Memory B cell (primary cell): ENCODE data around the gene SCLT1.

Experiments used
- ATAC-seq: fragments of 150-1000 bp; cut with Tn5 transposase; 2 replicates; pipeline ENCODE4 v1.10.0; 2021; ENCODE audit warnings: low read depth, mild to moderate bottlenecking, moderate library complexity
- DNase-seq, 2 donors: peaks; one replicate each; pipeline ENCODE4 v3.0.0; 2022; ENCODE audit warnings: low spot score in 2 of 2
- H3K27ac Mint-ChIP-seq: one replicate; pipeline ENCODE4 v1.8.0; 2022; ENCODE audit warnings: mild to moderate bottlenecking, moderate library complexity, mixed read lengths
- H3K27me3 Mint-ChIP-seq: one replicate; pipeline ENCODE4 v1.8.0; 2022; ENCODE audit warnings: mixed read lengths
- H3K36me3 Mint-ChIP-seq: one replicate; pipeline ENCODE4 v1.8.0; 2022; ENCODE audit warnings: mild to moderate bottlenecking, mixed read lengths
- H3K4me1 Mint-ChIP-seq: one replicate; pipeline ENCODE4 v1.8.0; 2022; ENCODE audit warnings: mixed read lengths
- H3K4me3 Mint-ChIP-seq: one replicate; pipeline ENCODE4 v1.8.0; 2022; ENCODE audit warnings: mild to moderate bottlenecking, moderate library complexity, mixed read lengths
- H3K9me3 Mint-ChIP-seq: one replicate; pipeline ENCODE4 v1.8.0; 2022; ENCODE audit warnings: mixed read lengths

The SCLT1 gene

DNA sequence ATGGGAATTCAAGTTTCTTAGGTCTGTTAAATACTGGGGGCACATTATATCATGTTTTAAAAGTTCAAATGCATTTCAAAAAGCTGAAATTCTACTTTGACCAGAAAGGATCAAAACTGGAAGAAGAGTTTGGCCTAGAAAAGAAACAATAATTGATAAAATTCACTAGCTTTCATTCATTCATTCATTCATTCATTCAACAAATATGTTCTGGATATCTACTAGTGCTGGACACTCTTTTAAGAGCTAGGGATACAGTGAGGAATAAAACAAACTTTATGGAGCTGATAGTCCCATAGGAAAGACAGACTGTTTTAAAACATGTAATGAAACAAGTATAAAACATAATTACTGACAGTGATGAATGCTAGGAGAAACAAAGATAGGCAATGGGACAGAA, 177.8 kb downstream of the SCLT1 start:
- ATAC-seq (no peak), DNase-seq (no peak)
- peaks cover 21% of the 10 kb centered on the region for H3K4me1 Mint-ChIP-seq
- no peaks in the 10 kb centered on the region for H3K9me3 Mint-ChIP-seq
- H3K27ac Mint-ChIP-seq: no peak overlapping the region
- no peaks in the 10 kb centered on the region for H3K27me3 Mint-ChIP-seq
- no peak overlapping the region for H3K4me3 Mint-ChIP-seq
- peaks cover 7% of the 10 kb centered on the region for H3K36me3 Mint-ChIP-seq

DNA sequence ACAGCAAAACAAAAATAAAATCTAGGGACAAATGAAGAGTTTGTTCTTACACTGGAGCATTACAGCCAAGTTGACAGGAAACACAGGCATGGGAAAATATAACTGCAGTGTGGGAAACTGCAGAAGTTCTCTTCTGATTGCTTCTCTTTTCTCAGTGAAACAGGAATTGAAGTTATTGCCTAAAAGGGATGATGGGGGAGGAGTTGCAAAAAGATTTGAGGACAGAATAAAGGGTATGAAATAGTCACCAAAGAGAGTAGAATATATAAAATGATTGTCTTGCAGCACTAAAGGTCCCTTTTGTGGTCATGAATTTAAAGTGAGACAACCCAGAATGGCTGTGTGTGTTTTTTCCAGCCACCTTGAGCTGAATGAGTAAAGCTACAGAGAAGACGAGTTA, 180.1 kb downstream of the SCLT1 start:
- H3K9me3 Mint-ChIP-seq: no peaks in the 10 kb centered on the region
- DNase-seq: no peak
- no peak for ATAC-seq
- no peak overlapping the region for H3K4me3 Mint-ChIP-seq
- H3K36me3 Mint-ChIP-seq: peaks cover 4% of the 10 kb centered on the region
- no peak overlapping the region for H3K27ac Mint-ChIP-seq
- H3K27me3 Mint-ChIP-seq: no peaks in the 10 kb centered on the region
- H3K4me1 Mint-ChIP-seq: peaks cover 15% of the 10 kb centered on the region

DNA sequence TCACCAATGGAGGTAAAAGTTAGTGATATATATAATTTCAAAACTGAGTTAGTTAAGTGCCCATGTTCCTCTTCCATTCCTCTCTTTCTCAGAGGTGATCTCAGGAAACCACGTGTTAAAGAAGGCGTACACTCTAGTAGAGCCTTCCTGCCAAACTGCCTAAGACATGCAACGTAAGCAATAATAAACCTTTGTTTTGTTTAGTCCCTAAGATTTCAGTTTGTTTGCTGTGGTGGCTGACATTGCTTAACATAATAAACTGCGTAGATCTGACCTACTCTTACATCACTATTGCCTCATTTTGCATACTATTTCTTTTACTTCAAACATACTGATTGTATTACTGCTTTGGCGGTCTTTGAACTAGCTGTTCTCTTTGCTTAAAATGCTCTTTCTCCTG, 184.6 kb downstream of the SCLT1 start:
- Mint-ChIP-seq H3K27ac (no peak overlapping the region), H3K36me3 (peaks cover 4% of the 10 kb centered on the region), H3K4me1 (peaks cover 3% of the 10 kb centered on the region), H3K4me3 (no peak overlapping the region), H3K9me3 (no peaks in the 10 kb centered on the region), H3K27me3 (no peaks in the 10 kb centered on the region)
- ATAC-seq (no peak), DNase-seq (no peak)

DNA sequence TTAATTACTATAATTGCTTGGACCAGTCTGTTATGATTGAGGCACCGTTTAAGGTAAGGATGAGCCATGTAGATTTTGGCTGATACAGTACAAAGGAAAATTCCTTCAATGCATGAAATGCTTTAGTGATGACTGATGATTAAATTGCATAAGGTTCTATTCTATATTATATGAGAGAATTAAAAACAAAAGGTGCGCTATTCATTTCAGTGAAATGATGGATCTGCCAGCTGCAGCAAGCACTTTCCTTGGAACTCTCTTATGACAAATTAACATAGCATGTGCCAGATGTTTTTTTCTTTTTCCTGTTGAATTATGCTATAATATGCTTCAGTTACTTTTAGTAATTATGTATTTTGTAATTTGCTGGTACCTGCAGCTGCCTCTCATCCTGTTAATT, 185.4 kb downstream of the SCLT1 start:
- no peak overlapping the region for H3K4me3 Mint-ChIP-seq
- no peaks in the 10 kb centered on the region for H3K27me3 Mint-ChIP-seq
- H3K4me1 Mint-ChIP-seq: no peaks in the 10 kb centered on the region

DNA sequence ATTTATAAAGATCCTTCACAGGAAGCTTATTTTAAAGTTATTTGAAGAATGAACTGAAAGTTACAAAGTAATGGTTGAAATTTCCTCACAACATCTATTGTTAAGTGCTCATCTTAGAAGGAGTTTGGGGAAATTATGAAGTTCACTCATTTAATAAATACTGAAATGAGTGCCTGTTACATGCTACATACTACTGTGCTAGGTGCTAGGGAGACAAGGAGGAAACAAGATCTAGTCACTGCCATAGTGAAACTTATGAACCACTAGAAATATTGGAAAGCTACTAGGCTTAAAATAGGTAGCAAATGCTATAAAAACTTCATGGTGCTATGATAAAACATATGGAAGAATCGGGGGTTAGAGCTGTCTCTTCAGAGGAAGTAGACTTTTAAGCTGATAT, 186.8 kb downstream of the SCLT1 start:
- H3K27me3 Mint-ChIP-seq: no peaks in the 10 kb centered on the region
- no peak overlapping the region for H3K27ac Mint-ChIP-seq
- ATAC-seq: no peak
- H3K4me1 Mint-ChIP-seq: no peaks in the 10 kb centered on the region
- DNase-seq: no peak
- peaks cover 8% of the 10 kb centered on the region for H3K36me3 Mint-ChIP-seq
- no peaks in the 10 kb centered on the region for H3K9me3 Mint-ChIP-seq
- H3K4me3 Mint-ChIP-seq: no peak overlapping the region

More for the DNA sequence above, 185.4 kb downstream of the SCLT1 start:
- ATAC-seq: no peak
- H3K36me3 Mint-ChIP-seq: peaks cover 2% of the 10 kb centered on the region
- DNase-seq: no peak
- H3K9me3 Mint-ChIP-seq: no peaks in the 10 kb centered on the region
- no peak overlapping the region for H3K27ac Mint-ChIP-seq

DNA sequence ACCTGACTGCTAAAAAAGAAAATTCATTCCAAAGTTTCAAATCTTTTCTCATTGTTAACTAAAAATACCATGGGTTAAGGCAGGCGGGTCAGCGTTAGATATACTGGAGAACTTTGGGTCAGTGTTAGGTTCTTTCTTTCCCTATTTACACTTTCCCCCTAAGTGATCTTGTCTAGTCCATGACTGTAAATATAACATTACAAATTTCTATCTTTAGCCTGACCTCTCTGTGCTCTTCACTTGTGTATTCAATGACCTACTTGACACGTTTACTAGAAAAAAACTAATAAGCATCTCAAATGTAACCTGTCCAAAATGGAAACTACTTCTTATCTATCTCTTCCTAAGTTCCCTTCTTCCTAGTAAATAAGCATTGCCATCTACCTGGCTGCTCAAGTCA, 188.5 kb downstream of the SCLT1 start:
- Mint-ChIP-seq H3K4me1 (no peaks in the 10 kb centered on the region), H3K36me3 (peaks cover 8% of the 10 kb centered on the region), H3K9me3 (no peaks in the 10 kb centered on the region), H3K27ac (no peak overlapping the region), H3K4me3 (no peak overlapping the region), H3K27me3 (no peaks in the 10 kb centered on the region)
- no peak for DNase-seq
- ATAC-seq: no peak

DNA sequence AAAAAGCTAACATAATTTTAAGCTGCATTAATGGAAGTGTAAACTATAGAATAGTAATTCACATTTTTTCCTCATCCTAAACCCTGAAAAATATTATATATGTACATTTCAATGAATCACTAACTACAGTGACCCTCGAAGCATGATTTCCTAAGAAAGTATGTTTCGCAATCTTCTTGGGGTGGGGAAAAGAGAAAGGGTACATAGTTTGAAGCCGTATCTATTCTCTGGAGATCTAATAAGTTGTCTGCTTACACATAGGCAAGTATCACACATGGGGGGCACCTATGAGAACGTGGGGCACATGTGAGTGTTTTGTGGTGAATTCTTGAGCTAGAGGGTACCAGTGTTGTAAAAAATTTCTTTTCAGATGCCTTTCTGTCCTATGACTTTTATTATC, 212.7 kb downstream of the SCLT1 start:
- peaks cover 11% of the 10 kb centered on the region for H3K36me3 Mint-ChIP-seq
- H3K4me3 Mint-ChIP-seq: no peak overlapping the region
- no peaks in the 10 kb centered on the region for H3K27me3 Mint-ChIP-seq
- H3K9me3 Mint-ChIP-seq: no peaks in the 10 kb centered on the region
- H3K27ac Mint-ChIP-seq: no peak overlapping the region
- H3K4me1 Mint-ChIP-seq: no peaks in the 10 kb centered on the region
- no peak for ATAC-seq
- no peak for DNase-seq

DNA sequence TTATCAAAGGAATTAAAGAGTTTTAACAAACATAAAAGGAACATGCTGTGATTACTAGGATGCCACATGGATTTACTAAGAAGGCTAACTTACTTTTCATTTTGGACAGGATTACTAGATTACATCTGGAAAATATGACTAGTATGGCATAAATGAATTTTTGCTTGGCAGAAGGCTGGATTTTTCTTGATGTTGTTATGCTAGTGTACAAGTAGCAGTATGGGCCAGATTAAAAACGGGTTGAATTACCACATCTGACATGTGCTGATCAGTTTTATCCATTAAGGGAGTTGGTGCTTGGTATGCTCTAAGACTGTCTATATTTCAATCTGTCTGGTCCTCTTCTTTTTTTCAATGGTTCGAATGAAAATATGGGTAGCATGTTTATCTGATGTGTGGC, 213.4 kb downstream of the SCLT1 start:
- peaks cover 11% of the 10 kb centered on the region for H3K36me3 Mint-ChIP-seq
- no peak for ATAC-seq
- H3K27ac Mint-ChIP-seq: no peak overlapping the region
- DNase-seq: no peak
- no peaks in the 10 kb centered on the region for H3K4me1 Mint-ChIP-seq
- H3K27me3 Mint-ChIP-seq: no peaks in the 10 kb centered on the region
- H3K4me3 Mint-ChIP-seq: no peak overlapping the region
- H3K9me3 Mint-ChIP-seq: no peaks in the 10 kb centered on the region

DNA sequence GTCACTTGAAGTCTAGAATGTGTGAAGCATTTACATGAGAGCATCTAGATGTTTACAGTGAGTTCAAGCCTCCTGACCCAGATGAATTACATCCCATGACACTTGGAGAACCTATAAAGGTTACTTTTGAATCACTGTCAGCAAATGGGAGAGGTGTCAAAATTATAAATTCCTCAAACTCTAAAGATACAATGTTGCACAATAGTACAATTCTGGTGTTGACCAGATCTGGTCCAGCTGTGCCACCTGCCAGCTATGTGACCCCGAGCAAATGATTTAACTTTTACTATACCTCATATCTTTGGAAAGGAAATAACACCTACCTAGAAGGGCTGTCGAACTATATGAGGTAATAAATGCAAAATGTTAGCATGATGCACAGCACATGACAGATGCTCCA, 214.1 kb downstream of the SCLT1 start:
- Mint-ChIP-seq H3K27me3 (no peaks in the 10 kb centered on the region), H3K27ac (no peak overlapping the region), H3K36me3 (peaks cover 11% of the 10 kb centered on the region), H3K4me3 (no peak overlapping the region), H3K4me1 (no peaks in the 10 kb centered on the region), H3K9me3 (no peaks in the 10 kb centered on the region)
- DNase-seq: no peak
- no peak for ATAC-seq

DNA sequence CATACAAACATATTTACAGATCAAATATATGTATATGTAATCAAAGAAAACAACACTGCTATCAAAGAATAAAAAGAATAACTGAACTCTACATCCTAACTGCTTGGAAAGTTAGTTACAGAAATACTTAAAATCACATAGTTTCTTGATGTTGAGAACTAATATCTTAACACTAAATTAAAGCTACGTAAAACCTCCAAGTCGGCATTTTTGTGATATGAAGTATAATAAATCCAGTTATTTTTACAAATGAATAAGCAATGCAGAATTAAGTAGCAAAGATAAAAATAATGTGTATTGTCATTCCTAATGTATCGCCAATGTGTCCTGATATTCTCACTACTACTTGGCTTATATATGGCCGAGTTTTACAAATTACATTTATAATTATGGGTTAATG, 215.4 kb downstream of the SCLT1 start:
- Mint-ChIP-seq H3K27me3 (no peaks in the 10 kb centered on the region), H3K4me3 (no peak overlapping the region), H3K27ac (no peak overlapping the region), H3K36me3 (peaks cover 11% of the 10 kb centered on the region), H3K9me3 (no peaks in the 10 kb centered on the region), H3K4me1 (no peaks in the 10 kb centered on the region)
- DNase-seq (no peak), ATAC-seq (no peak)

DNA sequence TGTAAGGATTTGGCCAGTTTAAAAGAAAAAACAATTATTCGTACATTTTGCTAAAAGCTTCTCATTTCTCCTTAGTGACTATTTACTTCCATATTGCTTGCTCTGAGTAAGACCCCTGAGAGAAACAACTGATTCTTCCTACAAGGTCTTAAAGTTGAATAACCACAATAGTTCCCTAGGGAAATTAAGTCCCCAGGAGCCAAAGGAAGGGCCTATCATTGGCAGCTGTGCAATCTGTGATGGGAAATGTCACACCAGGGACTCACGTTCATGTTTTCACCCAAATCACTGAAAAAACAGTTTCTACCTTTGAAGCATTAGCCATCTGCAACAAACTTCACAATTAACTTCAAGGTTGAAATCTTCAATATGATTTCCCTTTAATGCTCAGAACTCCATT, 217.1 kb downstream of the SCLT1 start:
- peak overlapping the region; percentile 35 for H3K27ac Mint-ChIP-seq
- DNase-seq: no peak

DNA sequence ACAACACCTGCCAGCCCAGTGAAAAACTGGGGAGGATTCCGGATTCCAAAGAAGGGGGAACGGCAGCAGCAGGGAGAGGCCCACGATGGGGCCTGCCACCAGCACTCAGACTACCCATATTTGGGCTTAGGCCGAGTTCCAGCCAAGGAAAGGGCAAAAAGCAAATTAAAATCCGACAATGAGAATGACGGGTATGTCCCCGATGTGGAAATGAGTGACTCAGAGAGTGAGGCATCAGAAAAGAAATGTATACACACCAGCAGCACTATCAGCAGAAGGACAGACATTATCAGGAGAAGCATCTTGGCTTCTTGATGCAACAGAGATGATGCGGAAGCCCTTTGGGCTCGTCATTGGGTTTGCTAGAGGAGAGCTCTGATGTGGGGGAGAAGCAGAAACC, 221.4 kb downstream of the SCLT1 start:
- Mint-ChIP-seq H3K4me1 (no peaks in the 10 kb centered on the region), H3K27ac (no peak overlapping the region), H3K36me3 (peaks cover 27% of the 10 kb centered on the region), H3K9me3 (no peaks in the 10 kb centered on the region), H3K4me3 (no peak overlapping the region), H3K27me3 (no peaks in the 10 kb centered on the region)
- DNase-seq (no peak), ATAC-seq (no peak)

More for the DNA sequence above, 217.1 kb downstream of the SCLT1 start:
- no peak overlapping the region for H3K4me3 Mint-ChIP-seq
- no peak for ATAC-seq
- no peaks in the 10 kb centered on the region for H3K9me3 Mint-ChIP-seq
- H3K4me1 Mint-ChIP-seq: no peaks in the 10 kb centered on the region
- no peaks in the 10 kb centered on the region for H3K27me3 Mint-ChIP-seq
- peaks cover 19% of the 10 kb centered on the region for H3K36me3 Mint-ChIP-seq

DNA sequence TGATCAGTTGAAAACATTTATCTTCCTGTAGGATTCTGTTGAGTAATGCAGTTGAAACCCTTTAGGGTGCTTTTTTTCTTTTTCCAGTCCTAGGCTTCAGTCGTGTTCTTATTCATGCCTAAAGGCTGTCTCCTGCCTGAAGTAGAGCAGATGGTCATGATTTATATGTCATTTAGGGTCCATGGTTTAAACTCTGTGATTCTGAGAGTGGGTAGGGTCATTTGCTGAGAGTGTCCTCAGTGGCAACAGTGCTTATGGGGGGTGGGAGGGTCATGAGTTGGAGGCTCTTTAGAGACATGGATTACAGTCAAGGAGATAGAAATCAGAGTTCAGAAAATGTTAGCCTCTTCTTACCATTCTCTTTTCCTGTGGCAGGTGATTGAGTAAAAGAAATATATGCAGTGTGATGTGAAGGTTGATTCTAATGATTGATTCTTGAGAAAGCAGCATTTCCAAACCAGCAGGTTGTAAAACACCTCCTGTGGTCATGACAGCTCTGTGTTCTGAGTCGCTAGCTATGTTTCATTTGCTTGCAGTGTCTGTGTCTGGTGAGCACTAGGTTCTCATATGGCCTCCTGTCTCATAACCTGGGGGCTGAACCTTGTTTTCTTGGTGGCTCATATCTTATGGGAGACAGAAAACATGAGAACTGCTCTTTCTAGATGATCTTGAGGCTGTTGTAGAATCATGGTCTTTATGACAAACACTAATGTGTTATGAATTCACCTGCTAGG, 223.4 kb downstream of the SCLT1 start:
- H3K36me3 Mint-ChIP-seq: peaks cover 32% of the 10 kb centered on the region
- DNase-seq: no peak
- H3K4me1 Mint-ChIP-seq: peaks cover 6% of the 10 kb centered on the region
- H3K27ac Mint-ChIP-seq: no peak overlapping the region
- H3K27me3 Mint-ChIP-seq: no peaks in the 10 kb centered on the region
- H3K4me3 Mint-ChIP-seq: no peak overlapping the region
- no peaks in the 10 kb centered on the region for H3K9me3 Mint-ChIP-seq
- ATAC-seq: no peak

DNA sequence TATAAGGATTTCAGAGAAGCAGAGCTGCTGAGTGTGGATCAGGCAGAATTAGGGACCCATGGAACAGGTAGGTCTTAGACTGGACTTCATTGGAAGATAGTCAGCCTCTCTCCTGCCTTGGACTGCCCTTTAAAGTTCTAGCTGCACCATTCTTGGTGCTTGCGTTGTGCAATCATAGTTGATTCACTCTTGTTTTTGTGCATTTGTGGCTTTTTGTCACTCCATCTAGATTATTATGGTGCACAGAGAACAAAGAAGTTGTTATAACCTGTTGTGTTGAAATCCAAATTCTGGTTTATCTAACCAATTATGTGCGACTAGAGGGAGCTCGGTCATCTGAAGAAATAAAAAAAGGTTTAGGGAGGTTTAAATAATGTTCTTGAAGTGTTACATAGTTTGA, 224.6 kb downstream of the SCLT1 start:
- H3K9me3 Mint-ChIP-seq: no peaks in the 10 kb centered on the region
- no peak overlapping the region for H3K27ac Mint-ChIP-seq
- DNase-seq (no peak), ATAC-seq (no peak)
- H3K36me3 Mint-ChIP-seq: peaks cover 31% of the 10 kb centered on the region
- H3K27me3 Mint-ChIP-seq: no peaks in the 10 kb centered on the region
- peaks cover 6% of the 10 kb centered on the region for H3K4me1 Mint-ChIP-seq
- H3K4me3 Mint-ChIP-seq: no peak overlapping the region

DNA sequence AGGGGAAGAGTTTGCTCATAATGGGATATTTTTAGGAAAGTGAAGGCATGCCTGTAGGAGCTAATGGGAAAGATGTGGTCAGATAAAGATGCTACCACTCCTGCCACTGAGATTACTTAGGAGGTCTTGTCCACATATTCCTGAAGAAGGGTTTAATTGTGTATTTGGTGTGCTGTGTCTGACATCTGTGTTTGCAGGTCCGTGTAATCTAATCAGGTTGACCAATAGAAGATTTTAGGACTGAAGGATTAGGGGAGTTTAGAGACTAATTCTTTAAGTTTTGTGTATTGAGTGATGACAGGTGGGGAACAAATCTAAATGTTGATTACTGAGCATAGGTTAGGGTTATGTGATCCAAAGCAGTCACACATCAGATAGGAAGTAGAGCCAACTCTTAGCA, 226.6 kb downstream of the SCLT1 start:
- H3K27ac Mint-ChIP-seq: no peak overlapping the region
- DNase-seq (no peak), ATAC-seq (no peak)
- peaks cover 23% of the 10 kb centered on the region for H3K36me3 Mint-ChIP-seq
- H3K4me1 Mint-ChIP-seq: peaks cover 17% of the 10 kb centered on the region
- H3K27me3 Mint-ChIP-seq: no peaks in the 10 kb centered on the region
- no peak overlapping the region for H3K4me3 Mint-ChIP-seq
- H3K9me3 Mint-ChIP-seq: no peaks in the 10 kb centered on the region
